SK-N-SH treated with all-trans-retinoic acid at 6 μM for 48 hours (cell line): ENCODE measurements around the gene CLK3.
A peak's percentile ranks its signal among the peaks of the same experiment; 100 is the strongest.

Source experiments
- ATAC-seq: fragments of 200-7000 bp; cut with Tn5 transposase; 3 replicates; pipeline ENCODE4 v1.9.1; 2020; ENCODE audit warnings: mild to moderate bottlenecking, moderate library complexity
- ARNTL ChIP-seq: fragments of 450-650 bp; formaldehyde crosslinking; IDR thresholded peaks from 2 replicates; pipeline ENCODE4 v1.5.0; 2020; ENCODE audit warnings: low read depth, mild to moderate bottlenecking, moderate library complexity, borderline replicate concordance
- BACH2 ChIP-seq: fragments of 250-450 bp; sonication (Bioruptor Pico); IDR thresholded peaks from 2 replicates; pipeline ENCODE4 v1.9.0; 2021; ENCODE audit warnings: mild to moderate bottlenecking, borderline replicate concordance
- CREB5 ChIP-seq: fragments of 250-450 bp; sonication (Bioruptor Pico); IDR thresholded peaks from 2 replicates; pipeline ENCODE4 v1.5.1; 2020; ENCODE audit warnings: low read depth, mild to moderate bottlenecking, moderate library complexity
- CSDC2 ChIP-seq: fragments of 250-450 bp; sonication (Bioruptor Pico); IDR thresholded peaks from 2 replicates; pipeline ENCODE4 v1.5.0; 2020; ENCODE audit warnings: mild to moderate bottlenecking, moderate library complexity
- CSRNP3 ChIP-seq: fragments of 250-450 bp; sonication (Bioruptor Pico); IDR thresholded peaks from 2 replicates; pipeline ENCODE4 v1.5.1; 2021; ENCODE audit warnings: mild to moderate bottlenecking, moderate library complexity
- ESRRG ChIP-seq: fragments of 250-450 bp; sonication (Bioruptor Pico); IDR thresholded peaks from 2 replicates; pipeline ENCODE4 v1.6.1; 2021; ENCODE audit warnings: mild to moderate bottlenecking
- GLIS3 ChIP-seq: fragments of 250-450 bp; sonication (Bioruptor Pico); IDR thresholded peaks from 2 replicates; pipeline ENCODE4 v1.5.0; 2020; ENCODE audit warnings: mild to moderate bottlenecking, moderate library complexity
- ISL1 ChIP-seq: fragments of 250-450 bp; sonication (Bioruptor Pico); IDR thresholded peaks from 2 replicates; pipeline ENCODE4 v2.1.2; 2022; ENCODE audit warnings: mild to moderate bottlenecking, moderate library complexity
- OSR1 ChIP-seq: fragments of 250-450 bp; sonication (Bioruptor Pico); IDR thresholded peaks from 2 replicates; pipeline ENCODE4 v1.8.0; 2022; ENCODE audit warnings: moderate library complexity, mild to moderate bottlenecking, inconsistent platforms
- POU6F1 ChIP-seq: fragments of 250-450 bp; sonication (Bioruptor Pico); IDR thresholded peaks from 2 replicates; pipeline ENCODE4 v1.8.0; 2021; ENCODE audit warnings: low read depth, mild to moderate bottlenecking, moderate library complexity, borderline replicate concordance
- PPARA ChIP-seq: fragments of 250-450 bp; sonication (Bioruptor Pico); IDR thresholded peaks from 2 replicates; pipeline ENCODE4 v1.5.0; 2020; ENCODE audit warnings: mild to moderate bottlenecking, borderline replicate concordance
- RARB ChIP-seq: fragments of 250-450 bp; sonication (Bioruptor Pico); IDR thresholded peaks from 2 replicates; pipeline ENCODE4 v1.8.0; 2021; ENCODE audit warnings: mild to moderate bottlenecking, moderate library complexity
- SNAI2 ChIP-seq: fragments of 250-450 bp; sonication (Bioruptor Pico); IDR thresholded peaks from 2 replicates; pipeline ENCODE4 v1.5.0; 2020; ENCODE audit warnings: mild to moderate bottlenecking, moderate library complexity
- TCF4 ChIP-seq: fragments of 250-450 bp; sonication (Bioruptor Pico); IDR thresholded peaks from 2 replicates; pipeline ENCODE4 v1.8.0; 2021; ENCODE audit warnings: mild to moderate bottlenecking, moderate library complexity, borderline replicate concordance
- TOX ChIP-seq: fragments of 250-450 bp; sonication (Bioruptor Pico); IDR thresholded peaks from 2 replicates; pipeline ENCODE4 v1.8.0; 2021; ENCODE audit warnings: mild to moderate bottlenecking, moderate library complexity, borderline replicate concordance
- TSHZ2 ChIP-seq: fragments of 250-450 bp; sonication (Bioruptor Pico); IDR thresholded peaks from 2 replicates; pipeline ENCODE4 v1.5.0; 2020; ENCODE audit warnings: mild to moderate bottlenecking, moderate library complexity
- ZFP3 ChIP-seq: fragments of 250-450 bp; sonication (Bioruptor Pico); IDR thresholded peaks from 2 replicates; pipeline ENCODE4 v1.5.0; 2020; ENCODE audit warnings: mild to moderate bottlenecking, moderate library complexity
- ZFP30 ChIP-seq: fragments of 450-650 bp; formaldehyde crosslinking; IDR thresholded peaks from 2 replicates; pipeline ENCODE4 v1.5.0; 2022; ENCODE audit warnings: mild to moderate bottlenecking, moderate library complexity
- ZNF565 ChIP-seq: fragments of 450-650 bp; formaldehyde crosslinking; conservative IDR thresholded peaks from 2 replicates; pipeline ENCODE4 v1.5.0; 2020; ENCODE audit warnings: low read depth, mild to moderate bottlenecking, moderate library complexity
- ZNF70 ChIP-seq: fragments of 450-650 bp; formaldehyde crosslinking; IDR thresholded peaks from 2 replicates; pipeline ENCODE4 v1.5.0; 2020; ENCODE audit warnings: mild to moderate bottlenecking, moderate library complexity
- ZNF8 ChIP-seq: fragments of 450-650 bp; formaldehyde crosslinking; IDR thresholded peaks from 2 replicates; pipeline ENCODE4 v1.5.0; 2020; ENCODE audit warnings: mild to moderate bottlenecking, moderate library complexity

CLK3 gene

GRCh38 chr15:74584779-74585178 lies 30.9 kb upstream of the CLK3 start:
- no peak for TF ChIP-seq CSDC2 (CRISPR knock-in tag)
- no peak for TF ChIP-seq GLIS3 (CRISPR knock-in tag)
- no peak for TF ChIP-seq ZFP3
- TF ChIP-seq CSRNP3 (CRISPR knock-in tag) = no peak
- TF ChIP-seq ZNF8 (CRISPR knock-in tag) = no peak
- no peak for TF ChIP-seq ZNF70 (CRISPR knock-in tag)
- TF ChIP-seq TSHZ2 (CRISPR knock-in tag) = peak; percentile 44; the same call in 1 of the 2 replicates
- TF ChIP-seq TCF4 = peak; percentile 27; the same call in 1 of the 2 replicates
- TF ChIP-seq, all 23 proteins: peak for 2
- no peak; the same call in 2 of the 3 replicates for ATAC-seq

GRCh38 chr15:74585191-74585590 lies 30.4 kb upstream of the CLK3 start:
- no peak for ATAC-seq
- TF ChIP-seq ZFP30 (no peak), CSDC2 (CRISPR knock-in tag) (no peak), BACH2 (CRISPR knock-in tag) (no peak), GLIS3 (CRISPR knock-in tag) (no peak), TOX (CRISPR knock-in tag) (no peak), RARB (CRISPR knock-in tag) (no peak), CSRNP3 (CRISPR knock-in tag) (no peak), CREB5 (CRISPR knock-in tag) (no peak), ZNF565 (no peak), ZFP3 (no peak), ISL1 (CRISPR knock-in tag) (no peak), SNAI2 (CRISPR knock-in tag) (no peak), ESRRG (CRISPR knock-in tag) (no peak), TCF4 (no peak), PPARA (CRISPR knock-in tag) (no peak), ZNF70 (CRISPR knock-in tag) (no peak)

- ATAC-seq = no peak
- TF ChIP-seq GLIS3 (CRISPR knock-in tag) = no peak
- TF ChIP-seq, all 23 proteins: peak for 0
These were observed 29.8 kb upstream of the CLK3 start for GRCh38 chr15:74585857-74586256.

- no peak for ATAC-seq
- TF ChIP-seq ZFP3 (no peak), PPARA (CRISPR knock-in tag) (no peak), ARNTL (CRISPR knock-in tag) (no peak), CSRNP3 (CRISPR knock-in tag) (no peak), OSR1 (no peak), RARB (CRISPR knock-in tag) (no peak), ZFP30 (no peak), TCF4 (no peak), POU6F1 (CRISPR knock-in tag) (no peak), ESRRG (CRISPR knock-in tag) (no peak), ZNF565 (no peak)
- TF ChIP-seq, all 23 proteins: peak for 0
These were observed 25.8 kb upstream of the CLK3 start for GRCh38 chr15:74589826-74590225.
